Embryonic facial prominence (tissue), 1 donor: ENCODE results near the gene HDAC4.

Experiments used
- DNase-seq: peaks from one replicate; pipeline ENCODE4 v3.0.0-alpha.2; 2016; ENCODE audit errors: extremely low spot score

The HDAC4 gene

GRCh38 chr2:239121600-239122012, 279.2 kb downstream of the HDAC4 start:
- no peak for DNase-seq

- no peak for DNase-seq
Observed at GRCh38 chr2:239120664-239121063, 280.2 kb downstream of the HDAC4 start.

- DNase-seq = no peak
Observed at GRCh38 chr2:239119346-239120126, 281.3 kb downstream of the HDAC4 start.

GRCh38 chr2:239118675-239119211, 282.1 kb downstream of the HDAC4 start:
- DNase-seq = no peak

GRCh38 chr2:239118264-239118663, 282.6 kb downstream of the HDAC4 start:
- no peak for DNase-seq

GRCh38 chr2:239117831-239118230, 283.0 kb downstream of the HDAC4 start:
- DNase-seq = no peak

GRCh38 chr2:239116456-239117246, 284.2 kb downstream of the HDAC4 start:
- DNase-seq = no peak

GRCh38 chr2:239115616-239116015, 285.2 kb downstream of the HDAC4 start:
- no peak for DNase-seq

GRCh38 chr2:239114616-239115265, 286.1 kb downstream of the HDAC4 start:
- DNase-seq = no peak

- DNase-seq = no peak
Observed at GRCh38 chr2:239114119-239114581, 286.7 kb downstream of the HDAC4 start.

GRCh38 chr2:239113615-239114014, 287.2 kb downstream of the HDAC4 start:
- DNase-seq = no peak

GRCh38 chr2:239113171-239113570, 287.6 kb downstream of the HDAC4 start:
- DNase-seq = no peak

- no peak for DNase-seq
Observed at GRCh38 chr2:239112127-239112774, 288.6 kb downstream of the HDAC4 start.

- DNase-seq = no peak
Observed at GRCh38 chr2:239111401-239112100, 289.3 kb downstream of the HDAC4 start.

GRCh38 chr2:239110595-239111048, 290.2 kb downstream of the HDAC4 start:
- no peak for DNase-seq

- DNase-seq = no peak
Observed at GRCh38 chr2:239109928-239110545, 290.8 kb downstream of the HDAC4 start.

- no peak for DNase-seq
Observed at GRCh38 chr2:239109041-239109927, 291.5 kb downstream of the HDAC4 start.

- DNase-seq = no peak
Observed at GRCh38 chr2:239108459-239108858, 292.4 kb downstream of the HDAC4 start.

- DNase-seq = no peak
Observed at GRCh38 chr2:239107936-239108335, 292.9 kb downstream of the HDAC4 start.
